HG03571 (cell line): Measurements from ENCODE around the gene MYLK.
"Not testable (repeated sequence)": the region's sequence is repeated elsewhere in the genome, so short reads cannot be mapped to it uniquely, and the experiment has no call there.

Source experiments
- ATAC-seq: cut with Tn5 transposase; IDR thresholded peaks from one replicate; pipeline ENCODE4 v1.9.1; 2021; ENCODE audit not compliant: unreplicated experiment

The MYLK gene

GRCh38 chr3:123755501-123755900 lies 128.6 kb downstream of the MYLK start:
- no peak for ATAC-seq

- no peak for ATAC-seq
These were observed 129.0 kb downstream of the MYLK start for GRCh38 chr3:123755085-123755484.

- no peak for ATAC-seq
These were observed 130.8 kb downstream of the MYLK start for GRCh38 chr3:123753286-123753685.

- no peak for ATAC-seq
These were observed 131.9 kb downstream of the MYLK start for GRCh38 chr3:123752228-123752627.

GRCh38 chr3:123751433-123751832 lies 132.7 kb downstream of the MYLK start:
- no peak for ATAC-seq

DNA sequence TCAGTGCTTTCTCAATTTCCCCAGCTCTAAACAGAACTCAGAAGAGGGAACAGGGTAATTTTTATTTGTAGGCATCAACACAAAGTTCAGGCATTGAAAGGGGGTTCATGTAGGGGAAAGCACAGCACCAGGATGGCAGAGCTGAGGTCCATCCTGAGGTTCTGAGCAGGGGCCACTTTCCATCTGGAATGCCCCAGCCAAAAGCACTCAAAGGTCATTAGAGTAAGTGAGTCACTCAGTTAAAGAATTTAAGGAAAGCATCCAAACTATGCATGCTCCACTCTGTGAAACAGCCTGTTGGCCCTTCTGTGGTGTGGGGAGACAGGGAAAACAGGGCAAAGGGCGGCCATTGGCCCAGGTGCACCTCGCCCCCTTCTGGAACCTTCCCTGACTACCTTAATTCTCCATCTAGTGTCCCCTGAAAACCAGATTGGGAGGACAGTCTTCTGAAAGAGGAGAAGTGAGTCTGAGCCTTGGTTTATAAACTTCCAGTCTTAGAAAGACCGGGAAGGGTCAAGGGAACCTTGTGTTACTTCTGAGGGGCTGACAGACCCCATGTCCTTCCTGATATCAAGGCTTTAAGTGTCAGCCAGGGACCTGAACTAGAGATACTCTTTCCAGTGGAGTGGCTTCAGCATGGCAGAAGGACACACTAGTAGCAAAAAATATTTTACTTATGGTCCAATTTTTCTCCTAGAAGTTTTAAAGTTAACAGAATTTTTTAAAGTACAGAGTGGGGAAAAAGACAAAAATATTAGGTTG lies 133.3 kb downstream of the MYLK start:
- ATAC-seq, result no peak

GRCh38 chr3:123750209-123750608 lies 133.9 kb downstream of the MYLK start:
- no peak for ATAC-seq

- no peak for ATAC-seq
These were observed 134.4 kb downstream of the MYLK start for GRCh38 chr3:123749711-123750110.

GRCh38 chr3:123745184-123745855 lies 138.8 kb downstream of the MYLK start:
- ATAC-seq, result no peak

GRCh38 chr3:123744064-123744463 lies 140.1 kb downstream of the MYLK start:
- no peak for ATAC-seq

- ATAC-seq, result no peak
These were observed 141.0 kb downstream of the MYLK start for GRCh38 chr3:123743121-123743520.

GRCh38 chr3:123741041-123741511 lies 143.1 kb downstream of the MYLK start:
- ATAC-seq, result no peak

GRCh38 chr3:123740391-123740822 lies 143.7 kb downstream of the MYLK start:
- no peak for ATAC-seq

- ATAC-seq, result no peak
These were observed 144.4 kb downstream of the MYLK start for GRCh38 chr3:123739754-123740153.

- no peak for ATAC-seq
These were observed 145.0 kb downstream of the MYLK start for GRCh38 chr3:123739106-123739505.

DNA sequence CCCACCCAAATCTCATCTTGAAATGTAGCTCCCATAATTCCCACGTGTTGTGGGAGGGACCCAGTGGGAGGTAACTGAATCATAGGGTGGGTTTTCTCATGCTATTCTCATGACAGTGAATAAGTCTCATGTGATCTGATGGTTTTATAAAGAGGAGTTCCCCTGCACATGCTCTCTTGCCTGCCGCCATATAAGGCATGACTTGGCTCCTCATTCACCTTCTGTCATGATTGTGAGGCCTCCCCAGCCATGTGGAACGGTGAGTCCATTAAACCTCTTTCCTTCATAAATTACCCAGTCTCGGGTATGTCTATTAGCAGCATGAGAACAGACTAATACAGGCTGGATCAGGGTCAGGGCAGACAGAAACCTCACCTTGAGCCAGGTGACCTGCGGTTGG lies 145.6 kb downstream of the MYLK start:
- not testable (repeated sequence) for ATAC-seq

DNA sequence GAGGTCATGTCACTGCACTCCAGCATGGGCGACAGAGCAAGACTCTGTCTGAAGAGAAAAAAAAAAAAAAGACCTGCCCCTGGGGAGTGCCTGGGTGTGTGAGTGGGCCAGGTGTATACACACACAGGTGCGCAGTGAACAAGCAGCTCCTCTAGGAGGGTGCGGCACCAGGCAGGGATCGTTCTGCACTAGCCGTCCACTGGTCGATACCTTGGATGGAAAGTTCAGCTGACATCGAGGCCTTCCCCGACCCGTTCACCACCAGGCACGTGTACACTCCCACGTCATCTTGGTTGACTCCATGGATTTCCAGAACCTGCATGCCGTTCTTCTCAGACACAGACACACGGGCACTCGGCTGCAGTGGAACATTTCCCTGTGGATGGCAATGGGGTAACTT lies 147.0 kb downstream of the MYLK start:
- ATAC-seq, result no peak

DNA sequence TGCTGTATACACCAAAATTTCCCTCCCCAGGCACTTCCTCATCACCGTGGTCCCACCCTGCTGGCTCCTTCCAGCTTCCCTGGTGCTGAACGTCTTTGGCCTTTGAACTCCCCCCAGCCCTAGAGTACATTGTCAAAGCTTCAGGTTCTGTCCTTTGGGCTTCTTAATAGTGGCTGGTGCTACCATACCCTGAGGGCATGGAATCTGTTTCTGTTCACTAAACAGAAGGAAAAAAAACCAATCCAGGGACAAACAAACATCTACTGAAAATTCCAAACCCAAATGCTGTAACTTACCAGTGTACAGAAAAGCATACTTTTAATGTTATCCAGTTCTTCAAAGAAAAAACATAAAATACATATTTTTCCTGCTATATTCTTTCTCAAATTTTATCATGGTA lies 148.7 kb downstream of the MYLK start:
- no peak for ATAC-seq

DNA sequence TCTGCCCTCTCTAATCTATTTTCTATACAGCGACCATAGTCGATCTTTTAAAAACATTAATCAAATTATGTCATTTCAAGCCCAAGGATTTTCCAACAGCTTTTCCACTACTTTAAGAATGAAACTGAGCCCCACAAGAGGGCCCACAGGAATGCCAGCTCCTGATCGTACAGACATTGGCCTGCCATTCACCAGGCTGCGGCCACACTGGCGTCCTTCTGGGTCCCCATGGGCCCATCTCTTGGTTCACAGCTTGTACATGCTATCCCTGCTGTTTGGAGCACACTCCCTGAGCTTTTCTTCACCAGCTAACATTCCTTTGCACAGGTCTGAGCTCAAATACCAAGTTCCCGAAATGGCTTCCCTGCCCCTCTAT lies 149.6 kb downstream of the MYLK start:
- ATAC-seq, result no peak

GRCh38 chr3:123733805-123734526 lies 150.2 kb downstream of the MYLK start:
- no peak for ATAC-seq

DNA sequence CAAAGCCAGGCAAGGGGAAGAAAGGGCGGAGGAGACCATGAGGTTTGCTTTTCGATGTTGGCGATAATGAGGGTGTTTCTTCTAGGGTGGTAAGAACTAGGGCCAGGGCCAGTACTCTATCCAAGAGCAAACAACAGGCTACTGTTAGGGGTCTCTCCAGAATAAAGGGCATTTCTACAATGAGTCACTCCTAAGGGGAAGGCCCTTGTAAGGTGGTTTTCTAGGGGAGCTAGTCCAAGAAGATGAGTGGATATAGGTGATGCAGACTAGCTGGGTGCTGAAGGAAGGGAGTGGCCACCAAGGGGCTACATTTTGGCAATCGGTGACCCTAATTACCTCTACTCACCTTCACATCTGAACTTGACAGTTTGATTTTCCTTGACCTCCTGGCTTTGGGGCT lies 150.8 kb downstream of the MYLK start:
- no peak for ATAC-seq

DNA sequence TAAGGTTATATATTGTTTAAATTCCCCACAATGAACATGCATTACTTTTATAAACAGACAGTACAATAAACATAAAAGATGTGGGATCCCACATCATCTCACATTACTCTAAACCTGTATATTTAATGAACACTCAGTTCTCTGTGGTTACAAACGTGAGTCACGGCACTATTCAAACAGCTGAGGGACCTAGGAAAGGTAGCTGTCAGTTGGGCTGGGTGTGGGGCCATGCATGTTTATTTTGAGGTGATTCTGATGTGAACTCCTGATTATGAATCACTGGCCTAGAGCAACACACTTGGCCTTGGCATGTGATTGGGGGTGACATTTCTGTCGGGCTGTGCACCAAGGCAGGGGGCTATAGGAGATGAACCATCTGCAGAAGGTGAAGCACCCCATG lies 151.7 kb downstream of the MYLK start:
- ATAC-seq, result no peak
